ENCODE measurements around the gene ELF2.
A peak's percentile ranks its signal among the peaks of the same experiment; 100 is the strongest.
"Not testable (repeated sequence)": the region's sequence is repeated elsewhere in the genome, so short reads cannot be mapped to it uniquely, and the experiment has no call there.

The ELF2 gene

DNA sequence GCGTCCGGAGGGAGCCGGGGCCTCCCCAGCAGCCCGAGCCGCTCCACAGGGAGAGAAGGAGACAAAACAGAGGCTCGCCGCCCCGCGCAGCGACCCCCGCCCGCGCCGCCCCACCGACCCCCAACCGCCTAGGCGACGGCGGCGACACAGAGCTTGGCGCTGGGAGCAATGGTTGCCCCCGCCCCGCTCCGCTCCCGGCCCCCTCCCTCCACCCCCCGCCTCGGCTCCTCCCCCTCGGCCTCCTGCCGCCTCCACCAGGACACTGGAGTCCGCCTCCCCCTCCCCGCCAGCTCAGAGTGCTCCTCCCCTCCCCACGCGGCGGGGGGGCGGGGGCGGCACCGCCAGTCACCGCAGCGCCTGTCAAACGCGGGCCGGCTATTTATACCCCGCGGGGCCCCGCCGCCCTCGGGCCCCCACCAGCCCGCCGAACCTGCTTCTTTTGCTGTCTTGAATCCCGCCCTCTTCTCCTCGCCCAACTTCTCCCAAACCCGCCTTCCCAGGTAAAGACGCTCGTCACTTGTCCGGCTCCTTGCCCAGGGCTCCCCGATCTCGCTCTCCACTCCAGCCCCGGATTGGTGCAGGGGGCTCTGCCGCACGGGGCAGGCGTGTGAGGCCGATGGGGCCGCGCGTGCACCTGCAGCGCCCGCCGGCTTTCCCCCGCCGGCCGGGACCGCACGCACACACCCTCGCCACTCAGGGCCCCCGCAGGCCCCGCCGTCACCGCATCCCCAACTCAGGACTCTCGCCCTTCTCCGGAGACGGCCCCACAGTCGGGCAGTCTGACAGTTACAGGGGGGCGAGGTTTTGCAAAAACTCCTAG, at the start of gene ELF2:
Gene ELF2, minus strand, starts transcription at position 170 of the 820 bp plus-strand sequence. CDS start 39,517 bp downstream, outside the sequence.
- DNase-seq: peak; percentile 73 to 76

GRCh38 chr4:139223682-139224317, 46.8 kb upstream of the ELF2 start:
- DNase-seq: peak; percentile 38 to 66

- DNase-seq: no peak
Observed at GRCh38 chr4:139222215-139222614, 45.2 kb upstream of the ELF2 start.

DNA sequence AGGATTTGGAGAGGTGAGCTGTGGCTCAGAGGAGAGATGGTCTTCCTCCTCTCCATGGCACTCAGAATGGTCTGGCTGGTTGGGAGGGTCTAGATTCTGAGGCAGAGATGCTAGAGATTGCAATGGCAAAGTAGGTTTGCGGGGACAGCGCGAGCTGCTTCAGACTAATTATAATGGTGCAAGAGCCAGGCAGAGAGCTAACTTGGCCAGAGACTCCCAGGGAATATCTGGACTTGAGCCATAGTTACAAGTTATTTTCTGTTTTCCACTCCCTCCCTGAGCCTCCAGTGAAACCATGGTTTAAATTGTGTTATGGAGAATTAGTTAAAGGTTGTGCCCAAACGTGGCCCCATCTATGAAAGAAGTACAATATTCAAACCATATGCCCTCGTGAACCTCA, 44.7 kb upstream of the ELF2 start:
- DNase-seq: no peak

- no peak for DNase-seq
Observed at GRCh38 chr4:139219450-139220055, 42.5 kb upstream of the ELF2 start.

- peak; percentile 88 to 90 for DNase-seq
Observed at GRCh38 chr4:139214039-139214534, 37.1 kb upstream of the ELF2 start.

DNA sequence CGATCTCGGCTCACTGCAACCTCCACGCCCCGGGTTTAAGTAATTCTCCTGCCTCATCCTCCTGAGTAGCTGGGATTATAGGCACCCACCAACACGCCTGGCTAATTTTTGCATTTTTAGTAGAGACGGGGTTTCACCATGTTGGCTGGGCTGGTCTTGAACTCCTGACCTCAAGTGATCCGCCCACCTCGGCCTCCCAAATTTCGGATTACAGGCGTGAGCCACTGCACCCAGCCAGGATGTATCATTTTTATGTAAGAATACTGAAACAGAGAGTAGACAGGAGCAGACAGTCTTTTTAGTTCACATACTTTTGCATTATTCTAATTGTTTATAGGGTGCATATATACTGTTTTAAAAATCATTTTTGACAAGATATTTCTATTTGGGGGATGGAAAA, 36.6 kb upstream of the ELF2 start:
- not testable (repeated sequence) for DNase-seq

DNA sequence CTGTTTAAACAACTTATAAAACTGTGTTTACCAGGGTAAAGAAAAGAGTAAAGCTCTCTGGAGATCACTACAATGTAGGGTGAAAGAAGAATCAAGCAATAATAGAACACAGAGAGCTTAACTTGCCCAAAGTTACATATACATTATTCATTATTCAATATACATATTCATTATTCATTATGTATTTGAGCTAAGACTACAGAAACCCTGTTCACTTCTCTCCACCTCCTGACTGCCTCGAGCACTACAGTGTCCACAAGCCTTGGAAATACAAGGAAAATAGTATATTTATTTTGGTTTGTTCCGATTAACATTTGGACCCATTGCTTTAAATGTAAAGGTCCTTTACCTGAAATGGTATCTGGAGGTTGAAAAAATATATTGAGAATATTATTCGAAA, 35.9 kb upstream of the ELF2 start:
- DNase-seq: no peak

- DNase-seq: no peak
Observed at GRCh38 chr4:139210486-139210885, 33.5 kb upstream of the ELF2 start.

GRCh38 chr4:139209470-139210063, 32.5 kb upstream of the ELF2 start:
- DNase-seq: no peak

DNA sequence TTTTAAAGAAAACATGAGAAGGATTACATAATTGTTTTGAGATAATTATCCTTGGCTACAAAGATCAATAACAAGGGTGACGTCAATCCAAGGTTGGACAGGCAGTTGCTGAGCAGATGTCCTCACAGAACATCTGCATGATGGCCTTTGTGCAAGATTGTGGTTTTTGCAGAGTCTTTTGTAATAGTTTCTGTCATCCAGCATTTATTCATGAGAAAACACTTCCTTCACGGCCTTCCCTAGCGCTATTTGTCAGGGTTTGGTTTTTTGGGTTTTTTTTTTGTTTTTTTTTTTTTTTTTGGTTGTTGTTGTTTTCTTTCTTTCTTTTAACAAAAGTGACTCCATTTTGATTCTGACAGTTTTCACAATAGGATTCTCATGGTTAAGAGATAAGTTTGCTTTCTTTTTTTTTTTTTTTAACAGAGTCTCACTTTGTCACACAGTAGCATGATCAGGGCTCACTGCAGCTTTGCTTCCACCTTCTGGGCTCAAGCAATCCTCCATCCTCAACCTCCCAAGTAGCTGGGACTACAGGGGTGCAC, 31.5 kb upstream of the ELF2 start:
- peak; percentile 91 for DNase-seq

- DNase-seq: no peak
Observed at GRCh38 chr4:139207873-139208403, 30.9 kb upstream of the ELF2 start.

- no peak for DNase-seq
Observed at GRCh38 chr4:139207247-139207646, 30.2 kb upstream of the ELF2 start.

DNA sequence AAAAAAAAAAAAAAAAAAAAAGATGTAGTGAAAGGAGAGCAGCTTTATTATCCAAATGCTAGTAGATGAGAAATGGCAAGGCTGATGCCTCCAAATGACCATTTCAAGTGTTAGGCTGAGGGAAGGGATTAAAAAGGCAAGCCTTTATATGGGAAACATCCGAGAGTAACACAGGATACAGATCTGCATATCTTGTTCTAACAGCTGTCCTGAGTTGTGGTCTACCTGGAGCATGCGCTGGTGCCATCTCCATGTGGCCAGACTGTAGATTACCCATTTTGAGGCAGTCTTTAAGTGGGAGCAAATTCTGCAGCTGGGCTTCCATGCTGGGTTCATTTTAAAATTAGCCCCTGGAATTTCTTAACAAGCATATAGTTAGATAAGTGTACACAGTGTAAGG, 26.0 kb upstream of the ELF2 start:
- DNase-seq: no peak

- no peak for DNase-seq
Observed at GRCh38 chr4:139200506-139200905, 23.5 kb upstream of the ELF2 start.

- DNase-seq: no peak
Observed at GRCh38 chr4:139200102-139200501, 23.1 kb upstream of the ELF2 start.

- DNase-seq: not testable (repeated sequence)
Observed at GRCh38 chr4:139197214-139197613, 20.2 kb upstream of the ELF2 start.

DNA sequence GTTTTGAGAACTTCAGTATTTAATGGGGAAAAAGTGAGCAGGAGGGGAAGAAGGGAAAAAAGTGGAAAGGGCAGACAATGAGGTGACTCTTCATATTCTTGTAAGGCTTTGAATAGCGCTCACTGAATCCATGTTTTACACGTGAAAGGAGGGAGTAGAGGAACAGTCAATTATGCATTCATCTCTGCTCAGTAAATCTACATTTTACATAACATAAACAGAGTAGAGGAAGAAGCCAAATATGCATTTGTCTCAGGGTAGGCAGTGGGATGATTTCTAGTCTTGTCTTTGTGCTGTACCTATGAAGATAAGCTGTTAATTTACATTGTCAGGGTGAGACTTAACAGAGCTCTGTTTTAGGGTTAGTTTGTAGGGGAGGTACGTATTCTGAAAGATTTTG, 19.4 kb upstream of the ELF2 start:
- DNase-seq: no peak

GRCh38 chr4:139191373-139191772, 14.4 kb upstream of the ELF2 start:
- DNase-seq: no peak

- DNase-seq: no peak
Observed at GRCh38 chr4:139189972-139190371, 13.0 kb upstream of the ELF2 start.

- no peak for DNase-seq
Observed at GRCh38 chr4:139189417-139189749, 12.4 kb upstream of the ELF2 start.

DNA sequence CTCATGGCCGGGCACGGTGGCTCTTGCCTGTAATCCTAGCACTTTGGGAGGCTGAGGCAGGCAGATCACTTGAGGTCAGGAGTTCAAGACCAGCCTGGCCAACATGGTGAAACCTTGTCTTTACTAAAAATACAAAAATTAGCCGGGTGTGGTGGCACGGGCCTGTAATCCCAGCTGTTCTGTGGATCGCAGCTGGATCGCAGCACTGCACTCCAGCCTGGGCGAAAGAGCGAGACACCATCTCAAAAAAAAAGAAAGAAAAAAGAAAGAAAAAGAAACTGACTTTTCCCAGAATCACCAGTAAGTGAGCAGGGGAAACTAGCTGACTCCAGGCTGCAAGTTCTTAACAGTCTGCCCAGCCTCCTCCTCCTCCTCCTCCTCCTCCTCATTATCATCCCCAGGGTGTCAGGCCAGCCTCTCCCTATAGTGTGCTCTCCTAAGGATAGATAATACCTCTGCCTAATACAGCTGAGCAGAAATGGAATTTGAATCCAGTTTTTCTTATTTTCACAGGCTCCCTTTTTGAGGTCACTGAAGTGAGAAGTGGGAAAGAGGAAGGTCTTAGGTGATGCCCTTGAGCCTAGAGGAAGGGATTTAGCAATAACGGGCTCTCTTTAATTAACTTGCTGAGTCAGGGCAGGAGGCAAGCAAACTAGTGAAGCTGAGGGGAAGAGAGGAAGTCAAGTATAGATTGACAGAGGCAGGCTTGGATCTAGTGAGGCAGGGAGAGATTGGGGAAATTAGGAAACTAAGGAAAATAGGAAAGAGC, 11.8 kb upstream of the ELF2 start:
- DNase-seq: peak; percentile 91 to 93

Data from Kasumi-1 (cell line).